Dermis lymphatic vessel endothelial cell (primary cell): ENCODE measurements around the gene LRP1-AS. TPM values are rescaled to one million over a fixed set of nuclear protein-coding genes. Genes with fewer than 3 reads are reported as not detected.

Experiments used
- total RNA-seq: library from RNA; depleted of rRNA; stranded (reverse); fragments of >200 nt; gene quantifications from 2 replicates; pipeline ENCODE4 v1.2.1, GENCODE V29; 2014

Gene LRP1-AS
- not detected in 2 replicates for total RNA-seq

DNA sequence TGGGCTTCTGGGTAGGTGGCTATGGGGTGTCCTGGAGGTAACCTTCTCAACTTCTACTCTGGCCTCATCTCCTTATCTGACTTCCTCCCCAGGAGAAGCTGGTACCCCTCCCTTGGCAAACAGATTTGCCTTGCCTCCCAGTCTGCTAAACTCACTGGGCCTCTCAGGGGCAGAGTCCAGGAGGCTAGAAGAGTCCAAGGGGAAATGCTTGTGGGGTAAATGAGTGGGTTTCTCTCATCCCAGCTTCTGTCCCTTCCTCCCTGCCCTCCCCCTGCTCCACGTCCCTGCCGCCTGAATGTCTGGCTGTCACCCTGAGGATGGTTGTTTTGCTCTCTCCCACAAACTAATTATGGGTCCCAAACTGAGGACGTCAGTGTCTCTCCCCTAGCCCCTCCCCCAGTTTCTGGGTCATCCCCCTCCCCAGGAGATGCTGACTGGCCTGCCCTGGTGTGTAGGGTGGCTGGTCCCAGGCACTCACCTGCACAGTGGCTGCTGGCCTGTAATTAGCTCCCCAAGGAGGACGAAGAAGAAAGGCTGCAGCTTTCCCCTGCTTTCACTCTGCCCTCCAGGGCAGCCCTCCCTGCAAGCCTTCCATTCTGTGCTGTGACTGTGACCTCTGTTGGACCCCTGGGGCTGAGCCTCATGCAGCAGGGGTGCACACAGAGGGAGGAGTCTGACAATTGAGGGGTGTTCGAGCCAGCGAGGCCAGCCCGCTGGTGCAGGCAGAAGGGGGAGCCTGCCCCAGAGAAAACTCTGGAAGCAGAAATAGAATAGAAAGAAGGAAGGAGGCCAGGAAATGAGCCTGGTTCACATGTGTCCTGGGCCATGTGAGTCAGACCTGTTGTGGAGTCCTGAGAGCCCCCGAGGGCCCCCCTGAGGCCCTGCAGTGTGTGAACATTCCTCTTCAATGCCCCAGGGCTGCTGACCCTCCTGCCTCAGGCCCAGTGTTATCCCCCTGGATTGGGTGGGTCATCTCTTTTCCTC, at the start of gene LRP1-AS:
TSS of gene LRP1-AS (minus strand) at position 659 of the 984 bp plus-strand sequence.

DNA sequence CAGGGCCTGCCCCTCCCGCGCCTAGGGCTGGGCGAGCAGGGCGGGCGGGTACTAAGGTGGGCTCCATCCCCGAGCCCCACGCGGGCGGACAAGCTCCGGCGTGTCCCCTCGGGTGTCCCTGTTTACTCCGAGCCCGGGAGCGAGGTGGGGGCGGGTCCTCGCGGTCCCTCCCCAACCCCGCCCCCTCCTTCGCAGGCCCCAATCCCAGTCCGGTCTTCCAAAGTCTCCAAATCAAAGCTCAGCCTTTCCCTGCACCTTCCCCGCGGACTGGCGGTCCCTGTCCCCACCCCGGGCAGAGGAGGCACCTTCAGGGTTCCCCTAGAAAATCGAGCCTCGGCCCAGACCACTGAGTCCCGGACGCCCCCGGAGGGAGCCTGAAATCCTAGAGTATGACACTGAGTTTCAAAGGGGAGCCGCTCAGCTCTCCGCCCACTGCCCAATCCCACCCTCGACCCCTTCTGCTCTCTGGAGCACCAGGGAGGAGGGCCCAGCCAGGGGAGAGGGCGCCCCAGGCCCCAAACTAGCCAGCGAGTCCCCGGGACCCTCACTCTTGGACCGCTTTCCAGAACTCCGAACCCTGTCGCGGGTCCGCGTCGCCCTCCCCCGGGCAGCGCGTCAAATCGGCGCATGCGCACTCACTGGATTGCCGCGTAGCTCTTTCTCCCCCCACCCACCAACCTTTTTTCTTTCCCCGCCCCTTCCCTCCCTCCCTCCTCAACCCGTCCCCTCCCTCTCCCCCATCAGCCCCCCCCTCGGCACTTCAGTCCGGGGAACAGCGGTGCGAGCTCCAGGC, 19.5 kb downstream of the LRP1-AS start, which contains the start of gene LRP1:
TSS of gene LRP1 (plus strand) at position 758 of the 793 bp plus-strand sequence. CDS start 482 bp downstream, outside the sequence.

DNA sequence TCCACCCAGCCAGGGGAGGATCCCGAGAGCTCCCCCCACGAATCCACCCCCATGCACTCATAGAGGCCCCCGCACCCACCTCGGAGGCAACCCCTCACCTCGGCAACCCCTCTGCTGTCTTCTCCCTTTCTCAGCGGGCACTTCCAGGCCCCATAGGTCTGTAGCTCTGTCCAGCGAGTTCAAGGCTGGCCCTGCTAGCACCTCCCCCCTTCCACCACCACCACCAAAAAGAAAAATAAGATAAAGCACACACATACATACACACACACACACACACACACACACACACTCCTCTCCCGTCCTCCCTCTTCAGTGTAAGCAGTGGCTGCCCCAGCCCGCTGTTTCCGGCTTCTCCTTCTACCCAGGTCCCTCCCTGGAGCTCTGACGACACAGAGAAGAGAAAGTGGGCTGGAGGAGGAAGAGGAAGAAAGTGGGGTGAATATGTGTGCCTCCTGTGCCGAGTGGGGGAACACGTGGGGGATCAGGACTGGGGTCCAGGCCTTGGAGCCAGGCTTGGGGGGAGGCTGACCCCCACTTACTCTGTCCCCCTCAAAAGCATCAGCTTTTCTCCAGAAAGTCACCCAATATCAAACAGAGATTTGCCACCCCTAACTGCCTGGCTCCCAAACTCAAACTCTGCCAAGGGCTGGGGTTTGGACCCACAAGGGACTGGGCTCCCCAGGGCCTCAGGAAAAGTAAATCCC, 36.2 kb downstream of the LRP1-AS start, which contains the start of gene STAT6:
TSS of gene STAT6 (minus strand) at position 332 of the 704 bp plus-strand sequence. CDS start 3,084 bp downstream, outside the sequence.

Other genes starting within 250 kb of the LRP1-AS start
- not detected in 2 replicates for gene SDR9C7, start 213.2 kb downstream of the LRP1-AS start, total RNA-seq
- 0.09 TPM in 1 of 2 replicates, not detected in the other for gene RDH16, start 190.0 kb downstream of the LRP1-AS start, total RNA-seq
- 7.3 and 12.6 TPM in 2 replicates for gene ZBTB39, start 141.1 kb downstream of the LRP1-AS start, total RNA-seq
- not detected in 2 replicates for gene TAC3, start 131.1 kb downstream of the LRP1-AS start, total RNA-seq
- gene MYO1A, start 97.5 kb downstream of the LRP1-AS start, total RNA-seq = not detected in 2 replicates
- 3.1 and 3.9 TPM in 2 replicates for gene NEMP1, start 68.8 kb downstream of the LRP1-AS start, total RNA-seq
- gene NAB2, start 58.5 kb downstream of the LRP1-AS start, total RNA-seq = 8.9 and 11.7 TPM in 2 replicates
- 0.69 and 5.4 TPM in 2 replicates for gene STAT6, start 36.3 kb downstream of the LRP1-AS start, total RNA-seq
- 0.52 and 1.2 TPM in 2 replicates for gene LRP1, start 19.1 kb downstream of the LRP1-AS start, total RNA-seq
- under 0.01 TPM in 1 of 2 replicates, not detected in the other for gene NXPH4, start 69.2 kb upstream of the LRP1-AS start, total RNA-seq
- 118 and 133 TPM in 2 replicates for gene SHMT2, start 82.1 kb upstream of the LRP1-AS start, total RNA-seq
- 0.11 and 0.34 TPM in 2 replicates for gene STAC3, start 103.6 kb upstream of the LRP1-AS start, total RNA-seq